Upper lobe of right lung (tissue), 1 donor: ENCODE results near the gene CDH10. TPM values are rescaled to one million over a fixed set of nuclear protein-coding genes. Genes with fewer than 3 reads are reported as not detected.

ENCODE experiments used
- ATAC-seq: fragments of 200-7000 bp; cut with Tn5 transposase; one replicate; pipeline ENCODE4 v1.9.1; 2020; ENCODE audit warnings: mild to moderate bottlenecking, moderate library complexity
- DNase-seq: peaks from one replicate; pipeline ENCODE4 v3.0.0-alpha.2; 2020
- H3K27ac ChIP-seq: fragments of 200-600 bp; one replicate; pipeline ENCODE4 v1.8.0; 2022
- H3K27me3 ChIP-seq: fragments of 200-600 bp; one replicate; pipeline ENCODE4 v1.8.0; 2022; ENCODE audit warnings: mild to moderate bottlenecking
- H3K36me3 ChIP-seq: fragments of 200-600 bp; one replicate; pipeline ENCODE4 v1.8.0; 2022
- H3K4me1 ChIP-seq: fragments of 200-600 bp; one replicate; pipeline ENCODE4 v1.8.0; 2022
- H3K4me3 ChIP-seq: fragments of 200-600 bp; one replicate; pipeline ENCODE4 v1.8.0; 2022; ENCODE audit warnings: mild to moderate bottlenecking
- H3K9me3 ChIP-seq: fragments of 200-600 bp; one replicate; pipeline ENCODE4 v1.8.0; 2022
- CTCF ChIP-seq: fragments of 200-600 bp; IDR thresholded peaks from one replicate; pipeline ENCODE4 v1.8.0; 2022; ENCODE audit warnings: antibody characterized with exemption
- intact Hi-C: fragments of 100-400 bp; cut with DNase I; formaldehyde crosslinking; loops from one replicate; pipeline ENCODE4 v1.11.0; 2022
- total RNA-seq: library from RNA; stranded (reverse); fragmentation: NEBNext Ultra II Directional; extraction: Animal tissue kit (Norgen Biotek cat#: 25700); gene quantifications from one replicate; pipeline ENCODE4 v1.2.1, GENCODE V29; 2021
- donor health status: DM: no; HTN: yes; CAD: no; lungs with severe emphysema.

Gene CDH10
- total RNA-seq, 1 donor from 2014 or later = not detected

GRCh38 chr5:24623624-24624023 is 21.2 kb downstream of the CDH10 start:
- no peak for TF ChIP-seq CTCF
- intact Hi-C loops = no loop called here
- ATAC-seq = no peak

GRCh38 chr5:24623031-24623430 is 21.7 kb downstream of the CDH10 start:
- no peak for DNase-seq
- H3K27me3 ChIP-seq = no peaks in the 10 kb centered on the region

More at GRCh38 chr5:24623624-24624023, 21.2 kb downstream of the CDH10 start:
- no peaks in the 10 kb centered on the region for H3K27me3 ChIP-seq
- H3K4me3 ChIP-seq = no peak overlapping the region
- H3K9me3 ChIP-seq = no peaks in the 10 kb centered on the region
- no peaks in the 10 kb centered on the region for H3K36me3 ChIP-seq
- DNase-seq = no peak
- no peak overlapping the region for H3K27ac ChIP-seq
- H3K4me1 ChIP-seq = no peaks in the 10 kb centered on the region

GRCh38 chr5:24621792-24622191 is 23.0 kb downstream of the CDH10 start:
- intact Hi-C loops = no loop called here
- Histone ChIP-seq H3K36me3 (no peaks in the 10 kb centered on the region), H3K4me1 (no peaks in the 10 kb centered on the region), H3K27ac (no peak overlapping the region), H3K9me3 (no peaks in the 10 kb centered on the region), H3K4me3 (no peak overlapping the region), H3K27me3 (no peaks in the 10 kb centered on the region)
- no peak for DNase-seq
- TF ChIP-seq CTCF = no peak
- ATAC-seq = no peak

More at GRCh38 chr5:24623031-24623430, 21.7 kb downstream of the CDH10 start:
- no peak for TF ChIP-seq CTCF
- ATAC-seq = no peak
- Histone ChIP-seq H3K27ac (no peak overlapping the region), H3K4me1 (no peaks in the 10 kb centered on the region), H3K4me3 (no peak overlapping the region), H3K9me3 (no peaks in the 10 kb centered on the region), H3K36me3 (no peaks in the 10 kb centered on the region)
- intact Hi-C loops = no loop called here

GRCh38 chr5:24616566-24616965 is 28.2 kb downstream of the CDH10 start:
- ATAC-seq (no peak), DNase-seq (no peak)
- intact Hi-C loops = no loop called here

GRCh38 chr5:24615159-24615558 is 29.6 kb downstream of the CDH10 start:
- no peak overlapping the region for H3K4me3 ChIP-seq
- no peaks in the 10 kb centered on the region for H3K4me1 ChIP-seq
- ATAC-seq = no peak
- intact Hi-C loops = no loop called here
- H3K9me3 ChIP-seq = no peaks in the 10 kb centered on the region
- no peaks in the 10 kb centered on the region for H3K36me3 ChIP-seq
- no peak for DNase-seq
- H3K27ac ChIP-seq = no peak overlapping the region
- no peak for TF ChIP-seq CTCF
- H3K27me3 ChIP-seq = no peaks in the 10 kb centered on the region

More at GRCh38 chr5:24616566-24616965, 28.2 kb downstream of the CDH10 start:
- Histone ChIP-seq H3K4me3 (no peak overlapping the region), H3K27ac (no peak overlapping the region), H3K36me3 (no peaks in the 10 kb centered on the region), H3K9me3 (no peaks in the 10 kb centered on the region), H3K27me3 (no peaks in the 10 kb centered on the region), H3K4me1 (no peaks in the 10 kb centered on the region)
- TF ChIP-seq CTCF = no peak

- Histone ChIP-seq H3K27ac (no peak overlapping the region), H3K4me1 (no peaks in the 10 kb centered on the region), H3K9me3 (no peaks in the 10 kb centered on the region), H3K4me3 (no peak overlapping the region), H3K27me3 (no peaks in the 10 kb centered on the region), H3K36me3 (no peaks in the 10 kb centered on the region)
- ATAC-seq (no peak), DNase-seq (no peak)
- intact Hi-C loops = no loop called here
- no peak for TF ChIP-seq CTCF
Observed at GRCh38 chr5:24609706-24610105, 35.1 kb downstream of the CDH10 start.
